Testis (tissue), 3 donors: ENCODE results near the gene DACH1. TPM values are rescaled to one million over a fixed set of nuclear protein-coding genes. Genes with fewer than 3 reads are reported as not detected.

Experiments
- DNase-seq: peaks from one replicate; pipeline ENCODE4 v3.0.0-alpha.2; 2019
- H3K27ac ChIP-seq, 2 donors: fragments of 200-600 bp; sonication (generic); one replicate each; pipeline ENCODE4 v1.5.1; 2019
- H3K27me3 ChIP-seq: fragments of 200-600 bp; sonication (generic); one replicate; pipeline ENCODE4 v1.5.1; 2019
- H3K36me3 ChIP-seq: fragments of 200-600 bp; sonication (generic); one replicate; pipeline ENCODE4 v1.5.1; 2017; ENCODE audit warnings: low read depth; ENCODE audit errors: missing control alignments
- H3K4me1 ChIP-seq: fragments of 200-600 bp; sonication (generic); one replicate; pipeline ENCODE4 v1.5.1; 2019
- H3K4me3 ChIP-seq, 2 donors: fragments of 200-600 bp; sonication (generic); one replicate each; pipeline ENCODE4 v1.5.1; 2017 to 2019
- H3K9me3 ChIP-seq: fragments of 200-600 bp; sonication (generic); one replicate; pipeline ENCODE4 v1.5.1; 2017
- POLR2A ChIP-seq: fragments of 450-650 bp; IDR thresholded peaks from one replicate; pipeline ENCODE4 v1.6.1; 2017; ENCODE audit warnings: antibody characterized with exemption, mild to moderate bottlenecking, moderate library complexity
- WGBS, 2 donors: methylation state at CpG; one replicate each; pipeline ENCODE4 v1.1.5; 2018; 5-methylcytosine and 5-hydroxymethylcytosine counted together
- intact Hi-C: fragments of 100-400 bp; cut with DNase I; formaldehyde crosslinking; loops from one replicate; pipeline ENCODE4 v1.15.1; 2023; ENCODE audit warnings: low total_unique reads
- polyA plus RNA-seq: library from polyadenylated mRNA; stranded (reverse); fragments of 350-450 nt; fragmentation: Illumina TruSeq; extraction: RNeasy Lipid Tissue Mini Kit (QIAGEN cat#74804); gene quantifications from one replicate; pipeline ENCODE4 v1.2.3, GENCODE V29; 2014; ENCODE audit warnings: low read depth, low replicate concordance; ENCODE audit not compliant: insufficient read depth
- total RNA-seq, 2 donors: library from RNA; depleted of rRNA; stranded (reverse); fragments of >200 nt; gene quantifications; one replicate each; pipeline ENCODE4 v1.2.3, GENCODE V29; 2016
- TF ChIP-seq, protein P1 (sequence below), 3 experiments: fragments of 450-650 bp in 2 of 3; fragments of 200-600 bp in 1 of 3; sonication (generic) in 1 of 3; IDR thresholded peaks; one replicate each; pipeline ENCODE4 v1.5.1; 2016 to 2019; ENCODE audit warnings: antibody characterized with exemption in 3 of 3, mild to moderate bottlenecking in 2 of 3, moderate library complexity in 1 of 3

Gene DACH1
- total and polyA plus RNA-seq, 3 donors from 2014 or later = 4.7 to 11.1 (median 5.4) TPM

DNA sequence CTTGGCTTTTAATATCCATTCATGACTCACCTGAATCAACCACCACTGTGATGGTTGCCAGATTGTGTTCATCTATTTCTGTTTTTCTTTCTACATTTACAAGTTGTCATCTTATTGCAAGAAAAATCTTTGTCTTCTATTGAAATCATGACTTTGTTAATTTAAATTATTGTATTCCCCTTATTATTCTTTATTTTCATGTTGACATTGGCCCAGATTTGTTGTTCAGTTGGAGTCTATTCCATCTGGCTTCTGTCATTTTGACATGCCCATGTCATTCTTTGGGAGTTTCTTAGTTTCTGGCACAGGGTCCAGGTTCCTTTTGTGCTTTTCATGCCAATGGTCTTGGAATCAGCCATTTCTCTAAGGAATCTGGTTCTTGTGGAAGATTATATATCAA lies 19.9 kb upstream of the DACH1 start:
- Histone ChIP-seq H3K36me3 (no peaks in the 10 kb centered on the region), H3K27ac (no peak overlapping the region), H3K27me3 (no peaks in the 10 kb centered on the region), H3K4me3 (no peak overlapping the region), H3K9me3 (no peaks in the 10 kb centered on the region), H3K4me1 (no peaks in the 10 kb centered on the region)
- intact Hi-C loops = no loop called here
- DNase-seq = no peak
- TF ChIP-seq, protein P1, sequence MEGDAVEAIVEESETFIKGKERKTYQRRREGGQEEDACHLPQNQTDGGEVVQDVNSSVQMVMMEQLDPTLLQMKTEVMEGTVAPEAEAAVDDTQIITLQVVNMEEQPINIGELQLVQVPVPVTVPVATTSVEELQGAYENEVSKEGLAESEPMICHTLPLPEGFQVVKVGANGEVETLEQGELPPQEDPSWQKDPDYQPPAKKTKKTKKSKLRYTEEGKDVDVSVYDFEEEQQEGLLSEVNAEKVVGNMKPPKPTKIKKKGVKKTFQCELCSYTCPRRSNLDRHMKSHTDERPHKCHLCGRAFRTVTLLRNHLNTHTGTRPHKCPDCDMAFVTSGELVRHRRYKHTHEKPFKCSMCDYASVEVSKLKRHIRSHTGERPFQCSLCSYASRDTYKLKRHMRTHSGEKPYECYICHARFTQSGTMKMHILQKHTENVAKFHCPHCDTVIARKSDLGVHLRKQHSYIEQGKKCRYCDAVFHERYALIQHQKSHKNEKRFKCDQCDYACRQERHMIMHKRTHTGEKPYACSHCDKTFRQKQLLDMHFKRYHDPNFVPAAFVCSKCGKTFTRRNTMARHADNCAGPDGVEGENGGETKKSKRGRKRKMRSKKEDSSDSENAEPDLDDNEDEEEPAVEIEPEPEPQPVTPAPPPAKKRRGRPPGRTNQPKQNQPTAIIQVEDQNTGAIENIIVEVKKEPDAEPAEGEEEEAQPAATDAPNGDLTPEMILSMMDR (IDR thresholded peaks at IDR 0.05) = no peak
- TF ChIP-seq POLR2A = no peak

DNA sequence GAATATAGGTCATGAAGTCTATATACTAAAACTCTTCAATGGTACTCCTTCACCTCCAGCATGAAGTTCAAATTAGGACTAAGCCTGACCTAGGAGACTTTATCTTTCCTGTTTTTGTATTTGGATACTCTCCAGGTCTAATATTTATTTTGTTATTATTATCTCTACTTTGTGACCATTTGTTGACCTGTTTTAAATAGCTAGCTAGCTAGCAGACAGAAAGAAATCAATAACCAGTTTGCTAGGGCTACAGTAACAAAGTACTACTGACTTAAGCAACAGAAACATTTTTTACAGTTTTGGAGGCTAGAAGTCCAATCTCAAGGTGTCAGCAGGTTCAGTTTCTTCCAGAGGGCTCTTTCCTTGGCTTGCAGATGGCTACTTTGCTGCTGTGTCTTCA lies 15.1 kb upstream of the DACH1 start:
- H3K9me3 ChIP-seq = no peaks in the 10 kb centered on the region
- H3K36me3 ChIP-seq = no peaks in the 10 kb centered on the region
- no peaks in the 10 kb centered on the region for H3K27me3 ChIP-seq
- H3K27ac ChIP-seq = no peak overlapping the region
- TF ChIP-seq, protein P1 (IDR thresholded peaks at IDR 0.05) = no peak
- TF ChIP-seq POLR2A = no peak
- DNase-seq = no peak
- intact Hi-C loops = no loop called here
- H3K4me1 ChIP-seq = no peaks in the 10 kb centered on the region
- no peak overlapping the region for H3K4me3 ChIP-seq

DNA sequence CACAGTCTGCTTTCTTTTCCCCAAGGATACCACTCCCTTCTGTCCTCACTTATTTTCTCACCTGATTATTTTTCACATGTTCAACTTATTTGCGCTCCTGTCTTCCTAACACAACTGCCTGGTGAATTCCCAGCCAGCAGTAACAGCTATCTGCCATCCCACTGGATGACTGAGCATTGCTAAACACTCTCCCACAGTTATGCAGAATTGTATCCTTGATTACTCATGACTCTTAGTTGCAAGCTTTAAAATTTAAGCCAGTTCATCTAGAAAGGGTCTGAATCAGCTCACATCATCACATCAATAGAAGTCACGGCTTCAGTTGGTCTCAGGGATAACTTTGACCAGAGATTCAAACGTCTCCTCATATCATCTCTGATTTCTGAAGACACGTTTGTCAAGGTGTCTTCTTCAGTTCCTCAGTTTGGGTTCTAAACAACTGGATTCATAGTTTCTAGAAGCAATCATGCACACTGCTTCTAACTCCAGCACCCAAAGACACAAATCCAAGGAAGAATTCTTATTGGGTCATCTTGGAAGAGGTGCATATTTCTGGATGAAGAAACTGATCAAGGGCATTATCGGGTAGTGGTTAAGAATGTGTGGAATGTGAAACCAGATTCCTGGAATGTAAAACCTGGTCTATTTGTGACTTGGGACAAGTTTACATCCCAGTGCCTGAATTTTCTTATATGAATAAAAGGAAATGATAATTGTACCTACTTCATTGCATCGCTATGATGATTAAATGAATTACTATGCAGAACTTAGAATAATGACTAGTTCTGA lies 13.9 kb upstream of the DACH1 start:
- no peaks in the 10 kb centered on the region for H3K36me3 ChIP-seq
- no peaks in the 10 kb centered on the region for H3K4me1 ChIP-seq
- intact Hi-C loops = no loop called here
- no peak overlapping the region for H3K27ac ChIP-seq
- DNase-seq = no peak
- TF ChIP-seq, protein P1 (IDR thresholded peaks at IDR 0.05) = no peak
- TF ChIP-seq POLR2A = no peak
- no peaks in the 10 kb centered on the region for H3K9me3 ChIP-seq
- no peaks in the 10 kb centered on the region for H3K27me3 ChIP-seq
- WGBS, 2 donors = 73% methylated on average over 6 of the region's 6 CpGs
- H3K4me3 ChIP-seq = no peak overlapping the region

DNA sequence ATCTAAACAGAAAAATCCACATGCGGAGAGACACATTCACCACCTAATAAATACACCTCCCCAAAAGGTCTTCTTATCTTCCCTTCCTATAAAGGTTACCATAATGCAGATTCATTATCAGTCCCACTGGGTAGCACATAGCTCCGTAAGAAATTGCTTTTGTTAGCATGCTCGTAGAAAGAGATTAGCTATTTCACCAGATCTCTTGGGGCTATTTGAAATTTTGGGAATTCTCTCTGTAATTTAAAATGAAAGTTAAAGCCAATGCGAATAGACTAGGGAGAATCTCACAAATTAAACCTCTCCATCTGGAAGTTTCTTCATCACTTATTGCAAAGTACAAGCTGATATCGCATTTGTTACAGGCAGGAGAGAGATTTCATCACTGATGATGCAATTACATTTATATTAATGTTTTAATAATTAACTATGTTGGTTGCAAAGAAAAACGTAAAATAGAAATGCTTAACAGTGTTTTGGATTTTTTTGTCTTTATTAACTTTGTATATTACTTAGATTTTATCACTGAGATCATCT lies 12.9 kb upstream of the DACH1 start:
- no peaks in the 10 kb centered on the region for H3K27me3 ChIP-seq
- DNase-seq = no peak
- no peaks in the 10 kb centered on the region for H3K4me1 ChIP-seq
- no peak overlapping the region for H3K27ac ChIP-seq
- intact Hi-C loops = no loop called here
- TF ChIP-seq, protein P1 (IDR thresholded peaks at IDR 0.05) = no peak
- TF ChIP-seq POLR2A = no peak
- 68 to 73% methylated on average over 6 of the region's 6 CpGs for WGBS, 2 donors
- H3K36me3 ChIP-seq = no peaks in the 10 kb centered on the region
- H3K9me3 ChIP-seq = no peaks in the 10 kb centered on the region
- H3K4me3 ChIP-seq = no peak overlapping the region

DNA sequence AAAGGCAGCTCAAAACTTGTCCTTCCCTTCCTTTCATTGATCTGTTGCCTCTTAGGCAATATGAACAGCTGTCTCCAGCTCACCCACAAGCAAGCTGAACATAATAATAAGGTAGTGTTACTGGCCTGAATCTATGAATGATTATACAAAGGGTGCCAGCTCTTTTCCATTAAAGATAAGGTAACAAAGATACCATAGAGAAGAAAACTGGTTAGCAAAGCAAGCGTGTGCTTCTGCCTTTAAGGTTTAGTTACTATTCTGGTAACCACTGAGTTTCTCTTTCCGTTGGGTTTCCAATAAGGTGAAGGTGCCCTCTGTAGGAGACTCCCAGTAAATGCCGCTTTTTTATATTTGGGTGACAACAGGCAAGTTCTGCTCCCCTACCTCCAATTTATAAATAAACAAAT lies 12.1 kb upstream of the DACH1 start:
- intact Hi-C loops = no loop called here
- no peaks in the 10 kb centered on the region for H3K36me3 ChIP-seq
- WGBS, 2 donors = 21 to 26% methylated on average over 3 of the region's 3 CpGs
- H3K4me1 ChIP-seq = no peaks in the 10 kb centered on the region
- DNase-seq = no peak
- H3K9me3 ChIP-seq = no peaks in the 10 kb centered on the region
- H3K27ac ChIP-seq = no peak overlapping the region
- TF ChIP-seq, protein P1 (IDR thresholded peaks at IDR 0.05) = peak in 2 of 3 experiments; percentile 25 to 46
- TF ChIP-seq POLR2A = no peak
- H3K4me3 ChIP-seq = no peak overlapping the region
- H3K27me3 ChIP-seq = no peaks in the 10 kb centered on the region
